Colonic mucosa (tissue), 4 donors: ENCODE measurements around the gene CA7. TPM values are rescaled to one million over a fixed set of nuclear protein-coding genes. Genes with fewer than 3 reads are reported as not detected.

Experiments
- DNase-seq: peaks from one replicate; pipeline ENCODE4 v3.0.0-alpha.2; 2020
- H3K27ac ChIP-seq: fragments of 200-600 bp; one replicate; pipeline ENCODE4 v1.8.0; 2021
- H3K27me3 ChIP-seq: fragments of 200-600 bp; one replicate; pipeline ENCODE4 v1.8.0; 2021
- H3K36me3 ChIP-seq: fragments of 200-600 bp; one replicate; pipeline ENCODE4 v1.8.0; 2021
- H3K4me1 ChIP-seq: fragments of 200-600 bp; one replicate; pipeline ENCODE4 v1.8.0; 2021; ENCODE audit warnings: mild to moderate bottlenecking
- H3K4me3 ChIP-seq: fragments of 200-600 bp; one replicate; pipeline ENCODE4 v1.8.0; 2021
- H3K9ac ChIP-seq, 2 donors: one replicate each; pipeline ENCODE4 v1.7.0; 2013; ENCODE audit warnings: control low read depth in 2 of 2, low read depth in 2 of 2, low read length in 2 of 2
- H3K9me3 ChIP-seq: fragments of 200-600 bp; one replicate; pipeline ENCODE4 v1.8.0; 2021
- CTCF ChIP-seq: fragments of 200-600 bp; IDR thresholded peaks from one replicate; pipeline ENCODE4 v1.8.0; 2022; ENCODE audit warnings: antibody characterized with exemption, mild to moderate bottlenecking
- intact Hi-C: fragments of 100-400 bp; cut with DNase I; formaldehyde crosslinking; loops from one replicate; pipeline ENCODE4 v1.14.1; 2022
- total RNA-seq, 2 donors: library from RNA; stranded (reverse); fragmentation: NEBNext Ultra II Directional in 1 of 2; extraction: Animal tissue kit (Norgen Biotek cat#: 25700) in 1 of 2; gene quantifications; one replicate each; pipeline ENCODE4 v1.2.1, GENCODE V29; 2021
- donor health status: healthy.
- donor health status: DM: no; HTN: no; CAD: no.
- donor health status: DM: no; HTN: no; CAD: no.

CA7 gene
- total RNA-seq: 100 to 1,000 TPM in 1 of 2 donors, 10 to 100 TPM in 1; 46.2 to 120 TPM

GRCh38 chr16:66844342-66845079, at the start of gene CA7:
TSS of gene CA7 (plus strand) at chr16:66844414. CDS start at chr16:66844488, 74 bp downstream.
- peak within 1 kb of the TSS in 1 of 2 donors; percentile 19 for H3K9ac ChIP-seq
- H3K27ac ChIP-seq: no peak within 1 kb of the TSS
- H3K36me3 ChIP-seq: no peaks in the 10 kb centered on the region
- peaks cover 20% of the 10 kb centered on the region for H3K27me3 ChIP-seq
- no peaks in the 10 kb centered on the region for H3K9me3 ChIP-seq
- no peak for DNase-seq
- H3K4me1 ChIP-seq: no peaks in the 10 kb centered on the region
- no peak for TF ChIP-seq CTCF
- H3K4me3 ChIP-seq: peak within 1 kb of the TSS; percentile 34
- intact Hi-C loops: loop anchor here (10.0 kb wide), 1 partner anchor 60 kb away; no protein-coding TSS in a partner anchor

DNA sequence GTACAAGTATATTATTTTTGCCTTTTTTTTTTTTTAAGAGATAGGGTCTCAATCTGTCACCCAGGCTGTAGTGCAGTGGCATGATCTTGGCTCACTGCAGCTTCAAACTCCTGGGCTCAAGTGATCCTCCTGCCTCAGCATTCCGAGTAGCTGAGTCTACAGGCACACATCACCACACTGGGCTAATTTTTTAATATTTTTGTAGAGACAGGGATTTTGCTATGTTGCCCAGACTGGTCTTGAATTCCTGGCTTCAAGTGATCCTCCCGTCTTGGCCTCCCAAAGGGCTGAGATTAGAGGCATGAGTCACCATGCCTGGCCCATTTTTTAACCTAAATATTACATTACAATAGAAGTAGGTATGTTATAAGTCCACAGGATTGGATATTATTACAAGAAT, 46.1 kb upstream of the CA7 start:
- Histone ChIP-seq H3K27me3 (no peaks in the 10 kb centered on the region), H3K9ac (no peak overlapping the region), H3K9me3 (no peaks in the 10 kb centered on the region), H3K4me3 (no peak overlapping the region), H3K36me3 (no peaks in the 10 kb centered on the region), H3K27ac (no peak overlapping the region), H3K4me1 (no peaks in the 10 kb centered on the region)
- DNase-seq: no peak
- intact Hi-C loops: no loop called here
- no peak for TF ChIP-seq CTCF

DNA sequence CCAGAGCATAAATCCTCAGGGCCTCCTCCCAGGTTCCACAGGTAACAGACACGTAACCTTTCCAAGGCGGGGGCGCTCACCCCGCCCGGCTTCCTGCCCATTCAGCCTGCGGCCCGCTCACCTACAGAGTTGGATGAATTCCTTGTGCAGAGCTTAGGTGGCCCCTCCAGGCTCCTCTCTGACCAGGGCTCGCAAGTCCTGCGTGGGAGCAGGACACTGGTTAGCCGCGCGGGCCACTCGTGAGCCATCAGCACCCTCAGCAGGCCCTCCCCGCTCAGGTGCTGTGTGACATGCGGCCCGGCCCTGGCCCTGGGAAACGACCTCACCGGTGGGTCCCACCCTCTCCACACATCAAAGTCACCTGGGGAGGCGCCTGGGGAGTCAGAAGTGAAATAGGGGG, 43.4 kb upstream of the CA7 start:
- Histone ChIP-seq H3K9ac (no peak overlapping the region), H3K36me3 (peaks cover 6% of the 10 kb centered on the region), H3K9me3 (no peaks in the 10 kb centered on the region), H3K27me3 (no peaks in the 10 kb centered on the region), H3K4me3 (no peak overlapping the region), H3K27ac (no peak overlapping the region), H3K4me1 (no peaks in the 10 kb centered on the region)
- intact Hi-C loops: no loop called here
- no peak for DNase-seq
- TF ChIP-seq CTCF: no peak

DNA sequence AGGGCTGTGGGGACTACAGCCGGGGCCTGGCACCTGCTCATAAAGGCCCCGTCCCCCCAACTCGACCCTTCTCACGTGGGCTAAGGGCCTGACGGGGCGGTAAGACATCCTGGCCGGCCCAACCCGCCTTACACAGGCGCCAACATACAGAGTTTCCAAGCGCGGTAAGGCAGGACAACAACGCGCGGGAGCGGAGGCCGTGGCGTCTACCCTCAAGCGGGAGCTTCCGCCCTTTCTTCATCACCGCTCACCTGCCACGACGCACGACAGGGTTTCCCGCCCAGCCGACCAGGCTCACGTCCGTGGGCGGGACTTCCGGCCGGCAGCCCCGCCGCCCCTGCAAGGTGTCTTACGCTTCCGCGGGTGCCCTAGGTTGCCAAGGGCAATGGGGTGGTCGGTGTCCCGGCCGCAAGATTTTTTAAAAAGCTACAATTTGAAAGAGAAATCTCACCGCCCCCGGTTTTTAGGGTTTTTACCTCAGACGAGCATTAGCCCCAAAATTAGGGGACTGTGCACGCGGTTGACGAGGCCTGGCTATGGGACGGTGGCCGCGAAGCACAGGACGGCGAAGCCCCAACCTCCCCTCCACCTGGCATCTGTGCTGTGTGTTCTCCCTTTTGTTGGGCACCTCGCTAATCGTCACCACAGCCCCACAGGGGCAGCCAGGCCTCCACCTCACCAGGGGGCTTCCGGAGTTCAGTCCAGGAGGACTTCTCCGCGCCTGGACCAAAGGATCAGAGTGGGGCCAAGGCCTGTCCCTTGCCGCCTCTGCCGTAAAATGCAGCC, 42.7 kb upstream of the CA7 start, which contains the start of gene TERB1:
Gene TERB1, minus strand, starts transcription at position 265 of the 786 bp plus-strand sequence. CDS start 4,786 bp downstream, outside the sequence.
- no peak for DNase-seq
- peaks cover 6% of the 10 kb centered on the region for H3K36me3 ChIP-seq
- no peak for TF ChIP-seq CTCF
- H3K9me3 ChIP-seq: no peaks in the 10 kb centered on the region
- no peak within 1 kb of the TSS for H3K27ac ChIP-seq
- H3K27me3 ChIP-seq: no peaks in the 10 kb centered on the region
- no peak within 1 kb of the TSS for H3K9ac ChIP-seq
- no peak within 1 kb of the TSS for H3K4me3 ChIP-seq
- no peaks in the 10 kb centered on the region for H3K4me1 ChIP-seq
- intact Hi-C loops: no loop called here

DNA sequence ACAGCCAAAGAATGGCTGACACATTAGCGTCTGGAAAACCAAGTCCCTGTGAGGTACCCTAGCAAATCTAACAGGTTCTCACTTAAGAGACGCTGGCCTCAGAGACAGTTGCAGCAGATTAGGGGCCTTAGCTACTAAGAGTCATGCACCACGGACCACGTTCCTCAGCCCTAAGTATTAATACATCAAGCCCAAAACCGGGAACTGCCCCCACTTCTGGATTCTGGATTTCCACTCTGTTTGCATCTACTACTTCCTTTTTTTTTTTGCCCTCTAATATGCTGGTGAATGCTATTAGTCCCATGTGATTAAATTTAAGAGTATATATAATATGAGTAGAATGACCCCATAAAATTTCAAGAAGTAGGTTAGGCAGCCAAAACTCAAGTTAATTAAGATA, 42.1 kb upstream of the CA7 start:
- no peaks in the 10 kb centered on the region for H3K27me3 ChIP-seq
- intact Hi-C loops: no loop called here
- no peak overlapping the region for H3K4me3 ChIP-seq
- H3K4me1 ChIP-seq: no peaks in the 10 kb centered on the region
- no peak for DNase-seq
- no peak overlapping the region for H3K9ac ChIP-seq
- no peaks in the 10 kb centered on the region for H3K9me3 ChIP-seq
- TF ChIP-seq CTCF: no peak
- H3K36me3 ChIP-seq: peaks cover 6% of the 10 kb centered on the region
- no peak overlapping the region for H3K27ac ChIP-seq
